SU-DHL-6 (cell line): ENCODE data around the gene NDUFA12.
"Not testable (repeated sequence)": the region's sequence is repeated elsewhere in the genome, so short reads cannot be mapped to it uniquely, and the experiment has no call there.

ENCODE experiments used
- EZH2phosphoT487 ChIP-seq: fragments of 200-600 bp; sonication (generic), shearing (Covaris generic); conservative IDR thresholded peaks from 2 replicates; pipeline ENCODE4 v1.6.1; 2018; ENCODE audit warnings: mild to moderate bottlenecking, antibody characterized with exemption, low read length, moderate library complexity, mixed read lengths
- TF ChIP-seq, protein P1 (sequence below): fragments of 200-600 bp; sonication (generic); IDR thresholded peaks from one replicate; pipeline ENCODE4 v1.5.1; 2017; ENCODE audit warnings: antibody characterized with exemption, mild to moderate bottlenecking, low read length, moderate library complexity; ENCODE audit not compliant: insufficient read depth, poor library complexity, severe bottlenecking

DNA sequence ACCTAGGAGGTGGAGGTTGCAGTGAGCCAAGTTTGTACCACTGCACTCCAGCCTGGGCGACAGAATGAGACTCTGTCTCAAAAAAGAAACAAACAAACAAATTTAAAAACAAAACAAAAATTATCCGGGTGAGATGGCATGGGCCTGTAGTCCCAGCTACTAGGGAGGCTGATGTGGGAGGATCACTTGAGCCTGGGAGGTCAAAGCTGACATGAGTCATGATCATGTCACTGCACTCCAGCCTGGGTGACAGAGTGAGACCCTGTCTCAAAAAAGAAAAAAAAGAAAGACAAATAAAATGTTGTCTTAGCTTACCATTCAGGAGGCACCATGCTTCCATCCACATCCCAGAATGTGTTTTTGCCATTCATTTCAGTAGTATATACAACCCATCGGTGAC lies 9.6 kb downstream of the NDUFA12 start:
- TF ChIP-seq, protein P1, sequence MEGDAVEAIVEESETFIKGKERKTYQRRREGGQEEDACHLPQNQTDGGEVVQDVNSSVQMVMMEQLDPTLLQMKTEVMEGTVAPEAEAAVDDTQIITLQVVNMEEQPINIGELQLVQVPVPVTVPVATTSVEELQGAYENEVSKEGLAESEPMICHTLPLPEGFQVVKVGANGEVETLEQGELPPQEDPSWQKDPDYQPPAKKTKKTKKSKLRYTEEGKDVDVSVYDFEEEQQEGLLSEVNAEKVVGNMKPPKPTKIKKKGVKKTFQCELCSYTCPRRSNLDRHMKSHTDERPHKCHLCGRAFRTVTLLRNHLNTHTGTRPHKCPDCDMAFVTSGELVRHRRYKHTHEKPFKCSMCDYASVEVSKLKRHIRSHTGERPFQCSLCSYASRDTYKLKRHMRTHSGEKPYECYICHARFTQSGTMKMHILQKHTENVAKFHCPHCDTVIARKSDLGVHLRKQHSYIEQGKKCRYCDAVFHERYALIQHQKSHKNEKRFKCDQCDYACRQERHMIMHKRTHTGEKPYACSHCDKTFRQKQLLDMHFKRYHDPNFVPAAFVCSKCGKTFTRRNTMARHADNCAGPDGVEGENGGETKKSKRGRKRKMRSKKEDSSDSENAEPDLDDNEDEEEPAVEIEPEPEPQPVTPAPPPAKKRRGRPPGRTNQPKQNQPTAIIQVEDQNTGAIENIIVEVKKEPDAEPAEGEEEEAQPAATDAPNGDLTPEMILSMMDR, result not testable (repeated sequence)
- TF ChIP-seq EZH2phosphoT487, result not testable (repeated sequence)
